SIG-M5 treated with dmso at 0.1 percent for 504 hours (cell line): ENCODE measurements around the gene ABCC8.

Experiments used
- DNase-seq: peaks from one replicate; lab custom pipeline; 2025; ENCODE audit not compliant: unreplicated experiment; lab: John Stamatoyannopoulos, UW

Gene ABCC8

DNA sequence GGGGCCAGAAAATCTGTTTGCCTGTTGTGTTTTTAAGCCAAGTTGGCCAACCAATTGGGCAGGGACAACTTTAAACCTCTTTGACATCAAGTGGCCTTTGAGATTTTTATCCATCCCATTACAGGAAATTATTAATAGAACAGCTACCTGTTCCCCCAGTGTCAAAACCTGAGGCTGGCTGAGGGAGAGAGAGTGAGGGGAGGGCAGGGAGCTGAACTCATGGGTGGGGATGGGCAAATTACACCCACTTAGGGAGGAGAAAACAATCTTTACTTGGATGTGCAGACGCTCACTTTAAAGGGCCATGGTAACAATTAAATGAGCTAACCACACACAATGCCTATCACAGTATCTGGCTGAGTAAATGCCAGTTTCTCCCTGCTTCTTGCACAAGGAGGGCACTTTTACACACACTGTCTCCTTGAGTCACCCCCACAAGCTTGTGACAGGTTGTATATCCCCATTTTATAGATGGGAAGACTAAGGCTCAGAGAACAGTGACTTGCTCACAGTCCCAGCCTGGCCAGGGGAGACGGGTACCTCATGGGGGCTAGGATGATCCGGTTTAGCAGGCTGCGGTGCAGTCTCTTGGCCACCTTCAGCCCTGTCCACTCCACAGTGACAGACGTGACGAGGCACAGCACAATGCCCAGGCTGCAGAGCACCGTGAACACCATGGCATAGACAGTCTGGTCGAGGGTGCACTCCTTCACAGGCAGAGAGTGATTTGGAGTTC lies 70.4 kb downstream of the ABCC8 start:
- DNase-seq = no peak

DNA sequence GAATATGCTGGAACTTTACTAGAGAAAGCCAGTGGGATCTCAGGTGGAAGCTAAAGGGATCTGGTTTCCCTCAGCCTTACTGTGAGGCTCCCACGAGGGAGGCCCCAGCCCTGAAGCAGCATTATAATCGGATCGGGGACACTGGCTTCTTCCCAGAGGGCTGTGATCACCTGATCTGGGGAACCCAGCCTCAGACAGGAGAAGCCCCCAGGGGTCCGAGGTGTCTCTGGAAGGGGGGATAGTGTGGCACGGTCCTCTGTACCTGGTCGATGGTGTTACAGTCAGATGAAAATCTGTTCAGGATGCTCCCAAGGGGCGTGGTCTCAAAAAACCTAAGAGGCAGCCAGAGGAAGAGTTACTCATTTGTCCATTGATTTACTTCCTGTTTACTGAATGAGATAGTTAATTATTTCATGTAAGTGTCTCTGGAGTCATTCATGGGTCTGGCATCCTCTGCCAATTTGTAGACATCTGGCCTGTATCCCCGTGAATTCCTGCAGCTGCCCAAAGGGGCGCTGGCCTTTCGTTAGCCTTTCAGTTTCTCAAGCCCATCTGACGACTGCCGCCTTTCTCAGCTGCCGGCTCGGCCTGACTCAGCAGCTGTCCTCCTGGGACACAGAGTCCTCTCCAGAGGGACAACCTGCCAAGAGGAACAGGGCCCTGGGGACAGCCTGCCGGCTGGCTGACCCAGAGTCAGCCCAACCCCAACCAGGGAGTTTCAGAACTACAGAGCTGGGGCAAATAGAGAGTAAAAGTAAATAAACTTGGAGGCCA lies 71.2 kb downstream of the ABCC8 start:
- DNase-seq = no peak

DNA sequence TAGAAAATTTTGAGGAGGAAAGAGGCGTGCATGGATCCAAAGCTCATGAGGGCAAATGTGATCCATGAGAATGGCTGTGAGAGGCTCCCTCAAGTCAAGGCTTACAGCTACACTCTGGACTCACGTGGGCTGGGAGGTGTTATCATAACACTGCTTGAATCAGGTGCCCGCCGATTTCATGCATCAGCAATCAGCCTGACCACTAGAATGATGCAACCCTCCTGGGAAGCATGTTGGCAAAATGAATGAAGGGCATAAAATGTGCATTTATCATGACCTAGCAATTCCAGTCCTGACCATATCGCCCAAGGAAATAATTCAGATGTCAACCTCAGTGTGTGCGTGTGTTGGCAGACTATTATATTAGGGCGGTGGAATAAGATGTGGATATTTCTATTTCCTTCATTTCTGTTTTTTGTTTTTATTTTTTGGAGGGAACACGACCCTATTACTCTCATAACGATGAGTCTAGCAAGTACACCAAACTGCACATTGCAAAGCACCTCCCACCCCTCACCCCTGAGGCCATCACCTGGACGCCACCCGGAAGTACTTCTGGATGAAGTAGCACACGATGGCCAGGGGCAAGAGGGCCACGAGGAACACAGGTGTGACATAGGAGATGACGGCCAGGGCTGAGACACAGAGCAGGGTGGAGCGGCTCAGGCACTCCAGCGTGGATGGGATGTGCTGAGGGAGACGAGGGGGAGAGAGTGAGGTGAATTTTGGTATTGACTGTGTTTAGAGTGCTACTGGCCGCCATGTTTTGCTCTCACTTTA lies 72.5 kb downstream of the ABCC8 start:
- no peak for DNase-seq

DNA sequence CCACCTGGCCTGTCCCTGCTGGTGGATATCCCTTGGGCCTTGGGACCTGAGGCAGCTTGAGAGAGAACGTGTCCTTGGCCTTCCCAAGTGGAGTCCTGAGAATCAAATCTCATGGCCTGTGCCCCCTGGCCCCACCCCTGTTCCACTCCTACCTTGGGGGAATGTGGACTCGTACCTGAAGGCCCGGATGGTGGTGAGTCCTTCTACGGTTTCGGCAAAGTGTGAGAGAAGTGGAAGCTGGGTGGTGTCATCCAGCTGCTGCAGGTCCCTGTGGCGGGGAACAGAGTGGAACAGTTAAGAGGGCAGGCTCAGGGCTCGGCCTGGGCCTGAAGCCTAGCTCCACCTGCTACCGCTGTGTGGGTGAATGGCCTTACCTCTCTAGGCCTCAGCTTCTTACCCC lies 74.2 kb downstream of the ABCC8 start:
- DNase-seq = no peak

DNA sequence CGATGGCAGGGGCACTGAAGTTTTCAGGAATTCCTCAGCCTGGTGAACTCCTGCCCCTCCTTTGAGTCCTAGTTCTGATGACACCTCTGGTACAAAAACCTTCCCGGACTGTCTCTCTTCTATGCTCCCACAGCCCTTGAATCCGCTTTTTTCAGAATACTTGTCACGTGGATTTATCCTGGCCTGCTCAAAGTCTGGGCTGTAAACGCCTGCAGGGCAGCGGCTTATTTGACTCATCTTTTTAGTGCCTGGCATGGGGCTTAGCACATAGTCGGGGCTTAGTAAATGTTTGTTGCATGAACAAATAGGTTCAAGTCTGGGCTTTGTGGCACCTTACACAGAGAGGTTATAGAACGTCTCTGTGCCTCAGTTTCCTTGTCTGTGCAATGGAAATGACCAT lies 74.8 kb downstream of the ABCC8 start:
- no peak for DNase-seq

DNA sequence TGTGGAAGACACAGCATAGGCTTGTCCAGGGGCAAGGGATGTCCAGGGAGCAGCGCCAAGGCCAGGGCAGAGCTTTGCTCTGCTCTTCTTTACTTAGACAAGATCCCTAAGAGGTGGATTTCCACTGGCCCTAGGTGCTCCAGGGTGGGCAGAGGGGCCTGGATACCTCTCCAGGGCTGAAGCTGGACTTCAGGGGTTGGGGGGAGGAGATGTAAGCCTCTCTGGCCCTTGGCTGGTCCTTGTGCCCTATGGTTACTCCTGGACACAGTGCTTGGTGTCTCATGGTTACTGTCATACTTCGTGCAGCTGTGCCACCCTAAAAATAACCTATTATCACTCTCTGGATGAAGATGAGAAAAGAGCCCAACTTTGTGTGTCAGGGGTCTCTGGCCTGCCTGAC lies 75.3 kb downstream of the ABCC8 start:
- no peak for DNase-seq

DNA sequence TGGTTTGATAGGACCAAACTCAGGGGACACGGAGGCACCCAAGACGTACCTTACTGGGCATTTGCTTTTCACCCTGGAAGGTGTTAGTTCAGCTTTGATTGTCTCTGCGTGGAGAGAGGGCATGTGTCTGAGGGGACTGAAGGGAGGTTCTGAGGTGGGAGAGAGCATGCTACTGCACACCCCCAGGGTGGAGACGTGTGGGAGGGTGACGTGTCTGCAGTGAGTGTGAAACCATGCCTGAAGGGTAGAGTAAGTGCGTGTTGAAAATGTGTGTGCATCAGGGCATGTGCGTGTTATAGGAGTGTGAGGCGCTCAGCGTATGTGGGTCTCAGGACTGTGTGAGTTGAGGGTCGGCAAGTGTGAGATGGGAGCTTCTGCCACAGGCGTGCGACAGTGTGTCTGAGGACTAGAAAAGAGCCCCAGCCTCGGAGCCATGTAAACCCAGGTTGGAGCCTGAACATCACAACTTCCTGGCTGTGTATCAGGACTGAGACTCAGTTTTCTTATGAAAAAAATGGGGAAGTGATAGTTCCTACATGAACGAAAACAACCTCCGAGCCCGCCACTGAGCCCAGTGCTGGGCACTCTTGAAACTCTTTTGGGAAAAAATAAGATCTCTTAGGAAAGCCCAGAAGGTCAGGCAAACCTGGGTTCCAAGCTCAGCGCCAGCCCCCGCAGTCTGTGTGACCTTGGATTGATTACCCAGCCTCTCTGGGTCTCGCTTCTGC lies 76.4 kb downstream of the ABCC8 start:
- peak; percentile 6 for DNase-seq

DNA sequence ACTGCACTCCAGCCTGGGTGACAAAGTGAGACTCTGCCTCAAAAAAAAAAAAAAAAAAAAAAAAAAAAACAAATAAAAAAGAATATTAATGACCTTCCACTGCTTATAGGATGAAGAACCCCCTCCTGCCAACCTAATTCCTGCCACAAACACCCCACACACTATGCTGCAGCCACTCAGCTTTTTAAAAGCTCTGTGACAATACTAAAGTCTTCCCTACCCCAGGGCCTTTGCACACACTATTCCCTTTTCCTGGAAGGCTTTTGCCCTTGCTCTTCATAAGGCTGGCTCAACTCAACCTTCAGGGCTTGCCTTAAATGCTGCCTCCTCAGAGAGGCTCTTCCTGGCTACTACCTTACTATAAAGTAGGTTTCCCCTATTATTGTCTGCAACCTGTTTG lies 77.4 kb downstream of the ABCC8 start:
- DNase-seq = no peak

DNA sequence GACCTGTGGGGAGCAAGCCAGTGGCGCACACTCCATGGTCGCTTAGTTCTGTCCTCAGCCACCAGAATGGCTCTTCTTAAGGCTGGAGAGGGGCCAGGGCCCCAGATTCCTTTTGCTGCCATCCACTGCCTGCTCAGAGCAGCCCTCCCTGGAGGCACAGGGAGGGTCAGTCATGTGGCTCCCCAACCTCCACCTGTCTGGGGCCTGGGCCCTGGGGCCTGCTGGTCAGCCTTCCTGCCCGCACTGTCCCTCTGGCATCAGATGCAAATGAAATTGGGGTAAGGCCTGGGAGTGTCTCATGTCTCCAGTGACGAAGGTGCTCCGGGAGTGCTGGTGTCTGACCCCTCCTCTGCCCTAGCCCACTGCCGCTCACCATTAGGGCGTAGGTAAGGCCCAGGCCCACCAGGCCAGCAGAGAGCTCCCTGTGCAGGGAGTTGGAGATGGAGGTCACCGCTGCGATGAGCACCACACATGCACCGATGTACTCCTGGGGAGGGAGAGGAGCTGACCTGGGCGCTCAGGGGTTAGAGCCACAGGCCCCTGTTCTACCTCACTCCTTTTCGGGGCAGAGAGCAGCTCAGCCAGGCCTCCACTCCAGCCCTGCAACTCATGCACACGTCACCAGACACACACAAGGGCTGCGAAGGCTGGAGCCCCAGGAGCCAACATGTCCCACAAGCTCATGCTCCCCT lies 79.2 kb downstream of the ABCC8 start:
- no peak for DNase-seq

DNA sequence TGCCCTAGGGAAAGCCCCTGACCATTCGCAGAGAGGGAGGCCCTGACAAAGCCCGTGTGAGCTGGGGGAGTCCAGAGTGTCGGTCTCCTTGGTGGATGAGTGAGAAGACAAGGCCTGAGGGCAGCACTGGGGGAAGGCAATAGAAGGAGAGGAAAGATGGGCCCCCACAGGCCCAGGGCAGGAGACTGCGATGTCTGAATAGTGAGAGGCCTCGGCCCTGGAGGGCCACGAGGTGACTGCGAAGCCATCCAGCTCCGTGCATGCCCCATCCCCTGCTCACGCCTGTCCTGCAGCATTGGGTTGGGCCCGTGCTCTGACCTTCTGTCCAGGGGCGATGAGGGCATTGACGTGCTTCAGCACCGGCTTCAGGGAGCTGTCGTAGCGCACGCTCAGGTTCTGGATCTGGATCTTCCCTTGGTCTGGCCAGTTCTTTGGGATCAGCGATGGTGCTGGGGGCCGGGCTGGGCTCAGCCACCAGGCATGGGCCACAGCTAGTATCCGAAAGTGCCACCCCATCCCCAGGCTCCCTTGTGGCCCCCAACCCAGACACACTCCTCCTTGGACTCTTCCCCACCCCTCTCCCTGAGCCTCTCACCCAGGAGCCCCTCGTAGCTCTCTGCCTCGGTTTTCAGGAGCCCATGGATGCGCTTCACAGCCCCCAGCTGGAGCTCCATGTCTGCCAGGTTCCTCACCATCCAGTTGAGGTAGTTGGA lies 79.9 kb downstream of the ABCC8 start:
- no peak for DNase-seq

DNA sequence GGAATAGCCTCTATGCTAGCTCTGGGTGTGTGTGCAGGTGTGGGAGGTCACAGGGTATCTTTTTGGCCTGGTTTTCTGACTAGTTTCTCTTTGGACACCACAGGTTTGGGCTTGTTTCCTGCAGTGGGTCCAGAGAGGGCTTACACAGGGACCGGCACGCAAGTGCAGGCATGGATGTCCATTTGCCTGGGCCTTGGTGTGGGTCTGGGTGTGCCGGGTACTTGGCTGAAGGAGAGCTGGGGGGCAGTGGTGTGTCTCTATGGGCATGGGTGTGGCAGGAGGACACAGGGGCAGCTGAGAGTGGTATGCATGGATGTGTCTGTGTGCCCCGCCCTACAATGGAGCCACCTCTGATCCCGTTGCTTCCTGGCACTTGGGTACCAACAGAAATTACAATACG lies 80.7 kb downstream of the ABCC8 start:
- DNase-seq = no peak

DNA sequence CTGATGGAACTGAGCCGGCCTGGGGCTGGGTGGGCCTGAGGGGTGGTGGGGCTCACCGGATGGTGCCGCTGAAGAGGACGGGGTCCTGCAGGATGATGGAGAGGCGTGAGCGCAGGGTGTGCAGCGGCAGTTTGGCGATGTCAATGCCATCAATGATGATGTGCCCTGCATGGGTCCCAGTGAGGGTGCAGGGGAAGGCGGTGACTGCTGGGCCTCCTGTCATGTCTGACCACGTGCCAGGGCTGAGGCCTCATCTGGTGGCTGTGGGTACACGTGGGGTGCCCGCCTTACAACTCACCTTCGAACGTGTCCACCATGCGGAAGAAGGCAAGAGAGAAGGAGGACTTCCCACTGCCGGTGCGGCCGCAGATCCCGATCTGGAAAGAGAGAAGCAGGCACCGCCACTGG lies 81.1 kb downstream of the ABCC8 start:
- no peak for DNase-seq

DNA sequence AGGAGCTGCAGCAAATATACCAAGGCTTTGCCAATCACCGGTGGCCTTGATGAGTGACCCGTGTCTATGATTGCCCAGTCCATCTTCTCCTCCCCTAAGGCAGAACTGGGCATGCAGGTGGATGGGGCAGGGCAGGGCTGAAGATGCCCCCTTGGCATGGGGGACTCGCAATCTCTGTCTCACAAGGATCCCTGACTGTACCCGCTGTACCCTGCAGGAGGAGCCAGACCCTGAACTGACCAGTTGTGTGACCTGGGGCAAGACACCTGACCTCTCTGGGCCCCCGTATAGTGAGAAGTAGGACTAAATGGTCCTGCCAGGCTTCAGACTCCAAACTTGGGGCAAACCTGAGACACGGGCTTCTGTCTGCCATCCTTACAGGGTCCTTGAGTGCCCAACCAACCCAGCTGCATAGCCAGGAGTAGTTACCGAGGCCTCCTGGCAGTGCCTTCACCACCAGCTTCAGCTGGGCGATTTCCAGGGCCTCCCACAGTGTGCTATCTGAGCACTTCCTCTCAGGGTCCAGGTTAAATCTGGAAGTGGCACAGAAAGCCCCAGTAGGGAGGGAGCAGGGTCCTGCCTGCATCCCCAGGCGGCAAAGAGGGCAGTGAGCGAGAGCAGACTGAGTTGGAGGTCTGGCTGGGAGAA lies 81.8 kb downstream of the ABCC8 start:
- no peak for DNase-seq

DNA sequence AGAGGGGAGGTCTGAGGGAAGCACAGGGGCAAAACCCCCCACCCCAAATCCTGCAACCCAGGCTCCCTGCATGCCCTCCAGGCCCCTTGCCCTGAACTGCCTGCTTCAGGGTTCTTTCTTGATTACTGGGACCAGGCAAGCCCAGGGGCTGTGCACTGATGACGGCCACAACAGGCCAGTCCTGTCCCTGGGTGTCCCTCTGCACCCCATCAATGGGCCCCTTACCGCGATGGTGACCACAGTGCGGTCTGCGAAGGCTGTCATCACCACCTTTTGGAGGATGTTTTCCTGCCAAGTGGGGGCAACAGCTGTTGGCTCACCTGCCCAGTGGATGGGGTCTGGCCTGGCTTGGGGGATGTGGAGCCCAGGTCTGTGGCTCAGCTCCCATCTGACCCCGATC lies 83.2 kb downstream of the ABCC8 start:
- no peak for DNase-seq

DNA sequence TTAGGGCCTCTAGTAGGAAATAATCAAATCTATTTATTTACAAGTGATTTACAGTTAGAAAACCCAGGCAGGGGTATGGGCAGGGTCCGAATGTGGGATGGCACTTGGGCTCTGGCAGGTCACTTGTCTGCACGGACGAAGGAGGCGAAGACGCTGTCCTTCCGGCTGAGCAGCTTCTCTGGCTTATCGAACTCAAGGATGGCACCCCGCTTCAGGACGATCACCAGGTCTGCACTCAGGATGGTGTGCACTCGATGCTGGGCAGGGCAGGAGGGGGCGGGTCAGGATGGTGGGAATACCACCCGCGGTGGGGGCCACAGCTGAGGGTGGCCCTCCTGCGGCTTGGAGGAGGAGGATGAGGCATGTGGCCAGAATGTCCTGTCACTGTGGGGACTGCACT lies 83.8 kb downstream of the ABCC8 start:
- no peak for DNase-seq

DNA sequence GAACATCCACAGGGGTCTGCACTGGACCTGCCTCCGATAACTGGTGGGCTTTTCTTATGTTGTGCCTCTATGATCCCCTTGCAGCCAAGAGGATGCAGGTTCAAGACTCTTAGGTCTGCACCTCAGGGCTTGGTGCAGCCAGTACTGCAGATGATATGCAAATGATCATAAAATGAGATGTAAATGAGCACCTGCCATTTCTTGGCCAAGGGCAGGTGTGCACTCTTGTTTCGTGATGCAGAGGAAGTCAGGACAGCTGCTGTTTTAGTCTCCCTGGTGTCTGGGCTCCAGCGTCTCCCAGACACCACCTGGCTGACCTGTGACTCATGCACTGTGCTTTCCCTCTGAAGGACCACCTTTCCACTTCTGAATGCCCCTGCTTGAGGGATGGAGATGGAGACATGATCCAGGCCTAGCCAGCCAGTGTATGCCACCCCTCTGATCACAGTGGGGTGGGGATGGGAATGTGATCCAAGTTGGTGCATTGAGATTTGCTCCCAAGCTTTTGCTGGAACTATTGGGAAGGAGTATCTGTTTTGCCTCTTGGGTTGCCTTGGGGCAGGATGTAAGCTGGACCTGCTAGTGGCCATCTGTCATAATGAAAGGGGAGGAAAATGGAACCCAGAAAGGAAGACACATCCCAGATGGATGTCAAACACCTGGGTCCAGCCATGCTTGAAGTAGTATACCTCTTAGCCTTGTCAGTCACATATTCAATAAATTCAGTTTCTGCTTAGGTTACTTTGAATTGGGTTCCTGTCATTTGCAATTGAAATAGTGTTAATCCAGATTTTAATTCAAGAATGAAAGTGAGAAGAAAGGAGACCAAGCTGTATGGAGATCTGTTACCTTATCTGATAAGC lies 84.9 kb downstream of the ABCC8 start:
- DNase-seq = no peak

DNA sequence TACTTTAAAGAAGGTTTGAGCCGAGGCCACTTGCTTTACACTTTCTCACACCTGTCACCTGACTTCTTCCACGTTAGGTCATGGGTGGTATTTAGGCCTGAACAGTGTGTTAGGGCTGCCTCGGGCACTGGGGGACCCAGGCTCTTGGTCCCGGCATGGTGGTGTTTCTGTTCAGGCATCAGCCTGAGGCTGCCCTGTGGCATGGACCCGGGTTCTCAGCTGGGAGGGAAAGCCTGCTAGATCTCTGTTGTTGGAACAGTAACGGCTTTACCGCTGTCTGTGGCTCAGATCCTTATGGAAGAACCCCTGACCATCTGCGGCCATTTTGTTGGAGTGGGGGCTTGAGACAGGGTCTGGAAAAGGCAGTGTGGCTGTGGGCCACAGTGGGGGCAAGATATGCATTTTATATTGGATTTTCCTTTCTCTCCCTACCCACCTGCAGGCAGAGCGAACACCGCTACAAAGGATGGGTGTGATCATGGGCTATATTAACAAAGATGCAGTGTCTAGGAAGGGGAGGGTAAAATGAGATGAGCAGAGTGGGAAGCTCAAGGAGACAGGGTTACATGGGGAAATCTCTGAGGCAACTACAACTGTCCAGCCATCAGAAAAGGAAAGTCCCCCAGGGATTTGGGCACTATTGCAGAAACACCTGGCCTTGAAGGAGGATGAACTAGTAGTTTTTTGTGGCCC lies 86.5 kb downstream of the ABCC8 start:
- DNase-seq = no peak
